Stomach (tissue), 4 donors: ENCODE measurements around the gene MUC20.

Source experiments
- CTCF ChIP-seq, 7 experiments: fragments of 450-650 bp in 4 of 7; fragments of 200-600 bp in 3 of 7; sonication (generic) in 3 of 7; IDR thresholded peaks; one replicate each; pipeline ENCODE4 v1.5.1; 2016 to 2019; ENCODE audit warnings: antibody characterized with exemption in 7 of 7, control low read depth in 2 of 7, mild to moderate bottlenecking in 1 of 7
- POLR2A ChIP-seq, 4 donors: fragments of 450-650 bp; IDR thresholded peaks; one replicate each; pipeline ENCODE4 v1.6.1; 2016; ENCODE audit warnings: antibody characterized with exemption in 4 of 4, control low read depth in 2 of 4, mild to moderate bottlenecking in 1 of 4, moderate library complexity in 1 of 4
- POLR2AphosphoS5 ChIP-seq, 3 donors: sonication (generic); formaldehyde crosslinking; IDR thresholded peaks; one replicate each; pipeline ENCODE4 v1.6.1; 2016; ENCODE audit warnings: antibody characterized with exemption in 3 of 3

- TF ChIP-seq CTCF (IDR thresholded peaks at IDR 0.05) (no peak), POLR2A (IDR thresholded peaks at IDR 0.05) (no peak), POLR2AphosphoS5 (IDR thresholded peaks at IDR 0.05) (no peak)
These were observed 22.0 kb upstream of the MUC20 start for GRCh38 chr3:195698647-195699387.
